Pons (tissue), 1 donor: Measurements from ENCODE around the gene FABP2.
A peak's percentile ranks its signal among the peaks of the same experiment; 100 is the strongest.
"Not testable (repeated sequence)": the region's sequence is repeated elsewhere in the genome, so short reads cannot be mapped to it uniquely, and the experiment has no call there.

Experiments
- DNase-seq: peaks from one replicate; pipeline ENCODE4 v3.0.0-alpha.2; 2016; ENCODE audit warnings: low spot score

Gene FABP2

GRCh38 chr4:119321921-119322687 lies at the start of gene FABP2:
Gene FABP2 (minus strand): TSS chr4:119322138. CDS start chr4:119322102, 36 bp downstream.
- no peak for DNase-seq

DNA sequence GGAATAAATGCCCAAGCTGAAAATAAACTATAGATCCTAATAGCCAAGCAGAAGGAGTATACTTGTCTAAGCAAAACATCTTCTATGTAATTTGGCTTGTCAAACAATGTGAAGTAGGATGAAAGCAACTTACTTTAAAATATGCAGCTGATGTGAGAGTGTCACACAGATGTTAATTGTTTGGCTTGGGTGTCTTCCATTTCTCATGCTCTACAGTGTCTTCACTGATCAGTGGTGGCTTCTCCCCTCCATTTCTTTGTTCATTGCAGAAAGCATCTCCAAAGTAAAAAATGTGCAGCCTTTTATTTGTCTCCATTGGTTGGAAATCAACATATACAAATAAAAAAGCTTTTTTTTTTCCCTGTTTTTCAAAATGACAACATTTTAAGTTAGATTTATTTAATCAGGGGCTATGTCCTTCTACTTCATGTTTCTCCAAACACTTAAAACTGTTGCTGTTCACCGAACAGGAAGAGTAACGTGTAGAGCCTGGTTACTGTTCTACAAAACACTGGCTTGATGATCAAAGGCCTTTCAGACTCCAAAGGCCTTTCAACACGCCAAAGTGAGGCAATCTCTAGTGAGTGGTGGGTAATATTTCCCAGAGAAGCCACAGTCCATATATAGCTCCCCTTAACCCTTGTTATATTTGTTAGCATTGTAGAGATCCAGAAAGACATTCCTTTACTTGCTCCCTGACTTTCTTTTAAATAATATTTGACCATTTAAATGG lies 49.2 kb upstream of the FABP2 start:
- DNase-seq: peak; percentile 17

- DNase-seq: not testable (repeated sequence)
These were observed 48.5 kb upstream of the FABP2 start for GRCh38 chr4:119370392-119370791.

DNA sequence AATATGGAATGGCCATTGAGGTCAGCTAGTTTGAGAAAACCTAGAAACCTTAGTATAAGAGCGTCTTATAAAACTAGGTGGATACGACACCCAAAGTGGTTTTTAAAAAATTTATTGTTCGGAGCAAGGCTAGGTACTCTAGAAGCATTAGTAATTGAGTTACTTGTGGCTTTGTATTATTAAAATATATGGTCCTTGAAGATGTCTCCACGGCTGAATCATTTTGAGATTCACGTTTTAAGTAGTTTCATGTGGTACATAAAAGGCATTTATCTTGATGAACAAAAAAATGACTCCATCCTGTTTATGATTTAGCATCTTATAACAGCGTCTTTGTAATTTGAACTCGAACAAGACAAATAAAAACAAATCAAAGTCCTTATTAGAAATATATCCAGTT lies 44.9 kb upstream of the FABP2 start:
- DNase-seq: not testable (repeated sequence)

GRCh38 chr4:119364203-119364602 lies 42.3 kb upstream of the FABP2 start:
- not testable (repeated sequence) for DNase-seq

DNA sequence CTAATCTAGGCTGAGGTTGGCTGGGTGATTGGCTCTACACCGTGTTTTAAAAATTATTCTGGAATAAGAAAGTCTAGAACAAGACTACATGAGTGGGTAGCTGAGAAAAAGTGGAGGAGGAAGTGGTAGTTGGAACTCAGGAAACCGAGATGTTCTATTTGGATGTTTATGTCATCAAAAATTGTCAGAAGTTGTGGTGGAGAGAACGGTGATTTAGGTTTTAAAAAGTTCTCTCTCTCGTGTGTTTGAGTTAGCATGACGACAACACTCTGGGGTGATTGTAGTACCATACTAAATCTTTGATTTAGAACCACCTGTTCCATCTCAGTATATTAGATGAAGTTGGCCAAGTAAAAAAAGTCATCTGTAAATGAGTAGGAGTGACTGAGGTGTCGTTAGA lies 41.4 kb upstream of the FABP2 start:
- not testable (repeated sequence) for DNase-seq

DNA sequence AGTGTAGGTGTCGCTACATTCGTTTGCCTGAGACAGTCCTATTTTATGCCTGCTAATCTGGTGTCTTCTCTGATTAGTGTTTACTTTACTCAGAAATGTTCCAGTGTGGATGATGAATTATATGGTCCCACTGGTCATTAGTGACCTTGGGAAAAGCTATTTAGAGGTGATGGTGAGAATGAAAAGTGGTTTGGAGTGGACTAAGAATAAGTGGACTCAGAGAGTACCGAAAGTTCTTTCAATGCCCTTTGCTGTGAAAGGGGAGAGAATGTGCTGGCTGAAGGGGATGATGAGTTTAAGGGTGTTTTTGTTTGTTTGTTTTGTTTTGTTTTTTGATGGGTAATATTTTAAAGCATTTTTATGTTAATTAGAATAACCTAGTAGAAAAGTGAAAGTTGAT lies 40.5 kb upstream of the FABP2 start:
- not testable (repeated sequence) for DNase-seq

DNA sequence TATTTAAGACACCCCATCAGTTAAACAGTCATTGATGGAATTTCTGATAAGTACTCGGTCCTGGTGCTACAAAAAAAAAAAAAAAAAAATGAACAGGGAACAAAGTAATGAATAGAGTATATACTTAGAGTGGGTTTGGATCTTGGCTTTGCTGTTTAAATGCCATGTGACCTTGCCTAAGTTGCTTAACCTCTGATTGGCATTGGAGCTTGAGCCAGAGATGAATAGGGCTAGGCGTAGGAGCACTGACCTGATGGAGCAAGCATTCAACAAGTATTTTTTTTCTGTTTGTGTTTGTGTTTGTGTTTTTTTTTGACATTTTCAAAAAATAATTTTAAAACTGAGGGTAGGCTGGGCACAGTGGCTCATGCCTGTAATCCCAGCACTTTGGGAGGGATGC lies 37.9 kb upstream of the FABP2 start:
- DNase-seq: not testable (repeated sequence)

- DNase-seq: not testable (repeated sequence)
These were observed 34.9 kb upstream of the FABP2 start for GRCh38 chr4:119356796-119357195.

DNA sequence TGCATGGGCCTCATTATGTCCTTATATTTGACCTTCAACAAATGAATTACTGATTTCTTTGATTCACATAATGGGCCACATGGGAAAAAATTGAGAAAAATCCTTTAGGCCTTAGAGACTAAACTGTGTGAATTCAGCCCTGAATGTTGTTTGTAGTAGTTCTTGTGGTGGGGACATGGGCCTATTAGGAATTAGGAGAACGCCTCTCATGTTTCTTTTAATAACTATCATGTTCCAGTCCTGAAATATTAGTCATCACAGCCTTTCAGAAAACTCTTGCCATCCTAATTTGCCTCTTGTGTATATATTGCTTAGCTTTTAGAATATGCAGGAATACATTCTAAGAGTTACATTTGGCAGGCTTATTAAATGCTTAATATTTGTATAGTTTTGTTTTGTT lies 34.1 kb upstream of the FABP2 start:
- DNase-seq: not testable (repeated sequence)

DNA sequence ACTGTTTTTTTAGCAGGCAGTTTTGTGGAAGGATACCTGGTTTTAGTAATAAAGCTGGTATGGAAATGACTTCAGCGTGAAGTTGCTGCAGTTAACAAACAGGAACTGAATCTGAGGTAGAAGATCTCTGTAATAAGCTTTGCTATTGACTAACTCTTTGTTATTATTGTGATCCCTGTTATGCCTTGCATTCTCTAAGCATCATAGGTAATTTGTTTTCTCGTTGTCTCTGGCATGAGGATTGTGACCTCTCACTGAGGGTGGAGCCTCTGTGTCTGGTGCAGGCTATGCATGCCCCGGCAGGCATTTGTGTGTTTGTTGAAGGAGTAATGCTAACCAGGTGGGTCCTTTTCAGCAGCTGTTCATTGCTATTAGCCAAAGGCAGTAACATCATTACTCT lies 31.4 kb upstream of the FABP2 start:
- not testable (repeated sequence) for DNase-seq

DNA sequence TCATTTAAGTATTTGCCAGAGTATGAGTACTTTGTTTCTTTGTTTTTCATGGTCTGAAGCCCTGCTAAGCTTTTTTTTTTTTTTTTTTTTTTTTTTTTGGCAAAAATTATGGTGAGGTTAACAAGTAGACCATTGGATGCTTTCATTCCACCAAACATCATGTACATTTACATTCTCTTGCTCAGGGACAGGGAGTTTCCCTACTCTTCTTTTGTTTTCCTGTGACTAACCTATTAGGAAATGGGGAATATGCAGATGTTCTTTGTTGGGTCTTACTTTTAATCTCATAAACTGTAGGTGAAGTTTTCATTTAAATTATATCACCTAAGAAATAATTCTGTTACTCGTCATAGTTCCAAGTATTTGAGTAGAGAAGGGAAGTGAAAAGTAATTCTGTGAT lies 26.2 kb upstream of the FABP2 start:
- DNase-seq: not testable (repeated sequence)

DNA sequence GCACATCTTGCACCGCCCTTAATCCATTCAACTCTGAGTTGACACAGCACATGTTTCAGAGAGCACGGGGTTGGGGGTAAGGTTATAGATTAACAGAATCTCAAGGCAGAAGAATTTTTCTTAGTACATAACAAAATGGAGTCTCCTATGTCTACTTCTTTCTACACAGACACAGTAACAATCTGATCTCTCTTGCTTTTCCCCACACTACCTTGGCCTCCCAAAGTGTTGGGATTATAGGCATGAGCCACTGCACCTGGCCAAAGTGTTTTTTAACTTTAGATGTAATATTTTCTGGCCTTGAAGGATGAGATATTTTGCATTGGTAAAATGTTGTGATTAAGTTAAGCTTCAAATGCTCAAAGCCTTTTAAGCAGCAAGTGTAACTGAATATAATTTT lies 21.4 kb upstream of the FABP2 start:
- not testable (repeated sequence) for DNase-seq

DNA sequence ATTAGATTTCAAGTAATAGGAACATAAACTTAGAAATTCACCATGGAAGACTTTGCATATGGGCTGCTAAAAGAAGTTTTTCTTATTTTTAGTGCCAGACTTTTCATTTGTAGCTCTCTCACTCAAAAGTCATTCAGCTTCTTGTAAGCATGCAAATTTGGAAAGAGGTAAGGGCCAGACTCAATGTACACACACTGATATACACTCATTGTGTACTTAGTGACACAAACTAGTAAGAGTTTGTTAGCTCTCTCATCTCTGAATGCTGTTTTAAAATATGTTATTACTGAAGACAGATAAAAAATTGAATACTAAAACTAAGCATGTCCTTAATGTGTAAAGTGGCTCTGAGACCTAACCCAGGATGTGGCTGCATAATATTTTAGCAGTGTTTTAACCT lies 18.0 kb upstream of the FABP2 start:
- DNase-seq: not testable (repeated sequence)

GRCh38 chr4:119337010-119337409 lies 15.1 kb upstream of the FABP2 start:
- DNase-seq: peak; percentile 30

DNA sequence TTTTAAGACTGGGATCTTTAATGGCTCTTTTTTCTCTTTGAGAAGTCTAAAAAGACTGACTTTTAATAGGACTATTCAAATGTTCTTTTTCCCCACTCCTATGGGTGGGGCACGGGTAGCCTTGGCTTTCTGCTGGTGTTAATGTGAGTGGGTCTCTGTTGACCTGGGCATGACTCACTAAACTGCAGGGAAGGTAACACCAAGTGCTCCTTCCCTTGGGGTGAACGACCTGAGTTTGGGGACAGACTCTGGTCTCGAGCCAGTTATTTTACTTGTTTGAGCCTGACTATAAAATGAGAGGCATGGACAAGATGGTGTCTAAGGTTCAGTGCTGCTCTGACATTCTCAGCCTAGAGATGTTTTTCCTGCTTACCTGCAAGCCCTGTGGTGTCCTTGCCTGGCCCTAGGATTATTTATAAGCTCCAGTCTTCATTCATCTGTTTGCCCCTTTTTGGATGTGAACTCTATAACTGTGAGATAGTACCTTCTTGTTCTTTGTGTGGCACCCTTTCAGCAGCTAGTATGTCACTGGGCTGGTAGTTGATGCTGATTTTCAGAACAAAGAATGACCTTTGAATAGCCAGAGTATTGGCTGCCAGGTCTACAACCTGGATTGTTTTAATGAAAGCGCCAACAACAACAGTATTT lies 14.5 kb upstream of the FABP2 start:
- not testable (repeated sequence) for DNase-seq

DNA sequence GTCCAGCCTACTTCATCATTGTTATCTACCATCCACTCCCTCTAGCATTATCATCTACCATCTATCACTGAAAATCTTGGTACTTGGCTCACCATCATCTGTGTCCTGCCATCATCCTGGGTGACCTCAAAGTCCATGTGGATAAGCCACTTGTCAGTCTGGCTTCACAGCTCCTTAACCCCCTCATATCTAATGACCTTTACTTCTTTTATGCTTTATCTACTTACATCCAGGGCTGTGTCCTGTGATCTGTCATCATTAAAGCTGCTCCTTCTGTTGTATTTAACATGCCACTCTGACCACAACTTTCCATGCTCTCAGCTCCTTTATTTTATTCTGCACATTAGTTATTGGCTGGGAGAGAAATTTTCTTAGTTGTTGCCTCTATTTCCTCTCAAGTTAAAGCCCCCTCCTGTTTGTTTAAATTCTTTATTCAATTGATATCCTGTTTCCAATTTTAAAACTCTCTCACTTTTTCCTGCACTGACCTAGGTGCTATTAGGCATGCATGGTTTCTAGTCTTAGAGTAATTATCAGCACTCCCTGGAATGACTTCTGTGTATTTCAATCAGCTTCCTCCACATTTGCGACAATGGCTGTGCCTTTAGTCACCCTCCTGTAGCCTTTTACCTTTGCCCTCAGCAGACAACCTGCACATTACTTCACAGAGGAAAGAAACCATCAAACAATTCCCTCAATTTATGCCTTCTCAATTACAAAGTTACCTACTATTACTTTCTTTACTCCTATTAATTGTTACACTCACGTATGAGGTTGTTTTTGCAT lies 8.1 kb upstream of the FABP2 start:
- DNase-seq: no peak

DNA sequence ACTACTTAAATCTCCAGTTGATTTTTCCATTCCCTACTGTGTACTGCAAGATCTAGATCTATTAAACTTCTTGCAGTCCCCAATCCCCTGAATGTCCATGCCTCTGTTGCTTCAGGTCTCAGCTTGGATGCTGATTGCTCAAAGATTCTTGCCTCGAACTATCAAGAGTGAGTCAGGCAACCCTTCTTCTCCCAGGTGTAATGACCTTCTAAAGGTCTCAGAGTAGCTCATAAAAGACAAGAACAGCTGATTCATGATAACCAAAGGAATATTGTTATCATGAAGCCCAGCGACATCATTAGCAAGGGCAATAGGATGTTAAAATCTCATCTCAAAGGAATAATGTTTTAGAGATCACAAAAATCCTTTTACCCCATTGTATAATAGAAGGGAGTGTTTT lies 6.8 kb upstream of the FABP2 start:
- no peak for DNase-seq

DNA sequence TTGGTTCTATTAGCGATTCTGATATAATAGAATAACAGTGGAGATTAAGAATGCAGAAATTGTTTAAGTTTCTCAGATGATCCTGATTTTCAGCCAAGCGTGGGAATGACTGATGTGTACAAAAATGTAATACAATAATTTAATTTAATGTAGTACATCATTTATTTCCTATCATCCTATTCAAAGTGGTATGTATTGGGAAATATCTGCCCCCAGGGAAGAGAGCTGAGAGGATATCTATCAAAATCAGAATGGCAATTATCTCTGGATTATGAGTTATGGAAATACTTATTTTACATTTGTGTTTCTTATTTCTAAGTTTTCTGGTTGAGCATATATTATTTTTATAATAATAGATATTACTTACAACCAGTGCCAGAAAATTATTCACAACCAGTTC lies 3.9 kb downstream of the FABP2 start:
- no peak for DNase-seq

- no peak for DNase-seq
These were observed 6.9 kb downstream of the FABP2 start for GRCh38 chr4:119315036-119315435.

DNA sequence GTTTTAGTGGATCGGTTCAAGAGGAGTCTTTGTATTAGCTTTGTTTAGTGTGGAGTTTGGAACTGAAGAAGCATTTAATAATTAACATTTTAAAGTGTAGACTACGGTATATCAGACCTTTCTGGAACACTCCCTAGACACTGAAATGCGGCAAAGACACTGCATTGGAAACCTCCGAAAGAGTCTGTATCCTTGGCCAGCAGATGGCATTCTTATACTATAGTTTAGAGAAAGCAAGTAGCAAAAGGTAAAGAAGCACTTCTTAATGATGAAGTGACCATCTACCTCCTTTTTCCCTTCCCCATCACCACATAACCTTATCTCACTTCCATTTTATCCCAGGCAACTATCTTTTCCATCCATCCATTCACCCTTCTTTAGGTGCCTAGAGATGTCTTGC lies 7.6 kb downstream of the FABP2 start:
- peak; percentile 81 for DNase-seq

DNA sequence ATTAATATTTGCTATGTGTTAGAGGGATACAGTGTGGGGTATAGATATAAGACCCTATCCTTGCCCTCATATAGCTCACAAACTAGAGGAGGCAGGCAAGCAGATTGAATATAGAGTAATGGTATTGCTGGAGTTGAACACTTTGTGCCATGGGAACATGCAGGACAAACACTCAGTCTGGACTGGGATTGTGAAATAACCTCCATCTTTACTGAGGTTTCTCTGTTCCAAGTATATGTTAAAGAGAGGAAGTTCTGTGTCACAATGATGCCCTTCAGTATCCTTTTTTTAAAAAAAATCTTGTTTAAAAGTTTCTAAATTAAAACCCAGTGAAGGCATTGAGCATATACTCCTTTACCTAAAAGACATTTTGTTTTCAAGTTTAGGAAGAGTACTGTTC lies 8.7 kb downstream of the FABP2 start:
- no peak for DNase-seq
